ENCODE measurements around the gene DYSF. TPM values are rescaled to one million over a fixed set of nuclear protein-coding genes. Genes with fewer than 3 reads are reported as not detected.

DYSF gene
- polyA plus RNA-seq, 1 experiment: 1.3 TPM

DNA sequence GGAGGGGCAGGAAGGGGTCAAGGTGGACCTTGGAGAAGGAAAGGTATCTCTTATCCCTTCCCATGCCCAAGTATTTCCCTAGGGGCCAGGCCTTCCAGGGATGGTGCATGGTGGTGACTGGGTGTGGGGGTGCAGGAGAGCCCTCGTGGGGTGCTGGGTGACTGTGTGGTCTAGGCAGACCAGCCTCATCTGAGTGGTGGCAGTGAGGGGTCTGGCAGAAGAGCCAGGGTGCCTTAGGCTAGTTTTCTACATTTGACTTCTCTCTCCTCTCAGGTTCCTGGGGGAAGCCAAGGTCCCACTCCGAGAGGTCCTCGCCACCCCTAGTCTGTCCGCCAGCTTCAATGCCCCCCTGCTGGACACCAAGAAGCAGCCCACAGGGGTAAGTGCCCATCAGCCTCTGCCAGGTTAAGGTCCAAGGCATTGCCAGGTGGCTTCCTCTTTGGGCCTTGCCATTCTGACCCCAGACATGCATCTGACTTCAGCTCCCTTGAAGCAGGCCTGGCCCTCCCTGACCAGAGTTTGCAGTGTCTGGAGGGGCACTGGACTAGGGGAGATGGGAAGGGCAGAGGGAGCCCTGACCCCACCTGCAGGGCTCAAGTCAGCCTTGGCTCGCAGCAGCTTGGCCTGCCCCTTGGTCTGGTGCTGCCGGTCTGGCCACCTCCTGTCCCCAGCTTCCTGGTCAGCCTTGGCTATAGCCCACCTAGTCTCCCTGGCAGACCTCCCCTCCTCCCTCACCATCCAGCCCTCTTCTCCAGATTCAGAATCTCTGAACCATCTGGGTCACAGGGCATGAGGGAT is 49.8 kb downstream of the DYSF start:
- POLR2A ChIA-PET: no interaction called here
- CTCF ChIA-PET: interaction anchor here (3.6 kb wide), 1 partner anchor 205 kb away, joined by 23 read pairs; no protein-coding TSS in a partner anchor

GRCh38 chr2:71503837-71504236 is 50.5 kb downstream of the DYSF start:
- no peaks in the 10 kb centered on the region for H3K36me3 ChIP-seq (ENCODE audit: control insufficient read depth, insufficient read depth, low read length)
- DNase-seq (ENCODE audit: low read depth): no peak
- POLR2A ChIA-PET: no interaction called here
- H3K4me3 ChIP-seq (ENCODE audit: low read depth, low read length): no peak overlapping the region
- no peak for TF ChIP-seq CTCF (IDR thresholded peaks at IDR 0.05; ENCODE audit: insufficient read depth, low read depth, low read length)
- CTCF ChIA-PET: interaction anchor here (3.6 to 7.9 kb wide), 2 partner anchors 42 to 205 kb away, joined by 23 to 139 read pairs; no protein-coding TSS in a partner anchor
- H3K27me3 ChIP-seq (ENCODE audit: control insufficient read depth, insufficient read depth, low read length): no peaks in the 10 kb centered on the region; the same call in 1 of the 2 replicates

More for the DNA sequence above, 49.8 kb downstream of the DYSF start:
- Histone ChIP-seq H3K27me3 (ENCODE audit: control insufficient read depth, insufficient read depth, low read length) (no peaks in the 10 kb centered on the region; the same call in 1 of the 2 replicates), H3K4me3 (ENCODE audit: low read depth, low read length) (no peak overlapping the region), H3K36me3 (ENCODE audit: control insufficient read depth, insufficient read depth, low read length) (no peaks in the 10 kb centered on the region)
- no peak for TF ChIP-seq CTCF (IDR thresholded peaks at IDR 0.05; ENCODE audit: insufficient read depth, low read depth, low read length)
- DNase-seq (ENCODE audit: low read depth): no peak

DNA sequence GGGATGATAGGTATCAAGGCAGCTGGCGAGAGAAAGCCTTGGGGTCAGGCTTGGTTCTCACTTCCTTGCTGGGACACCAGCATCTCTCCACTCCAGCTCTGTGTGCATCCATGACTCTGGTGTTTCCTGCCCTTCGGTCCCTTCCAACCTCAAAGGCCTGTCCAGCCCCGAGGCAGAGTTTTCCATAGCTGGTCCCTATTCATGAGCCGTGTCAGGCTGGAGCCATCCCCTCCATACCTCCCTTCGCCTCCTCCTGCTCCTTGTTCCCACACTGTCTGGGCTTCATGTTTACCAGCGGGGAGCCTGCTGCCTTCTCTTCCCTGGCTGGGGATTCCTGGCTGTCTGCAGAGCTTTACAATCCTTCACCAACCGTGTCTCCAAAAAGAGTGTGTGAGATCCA is 51.2 kb downstream of the DYSF start:
- H3K4me3 ChIP-seq (ENCODE audit: low read depth, low read length): no peak overlapping the region
- CTCF ChIA-PET: interaction anchor here (3.6 to 7.9 kb wide), 2 partner anchors 43 to 206 kb away, joined by 23 to 139 read pairs; no protein-coding TSS in a partner anchor
- TF ChIP-seq CTCF (IDR thresholded peaks at IDR 0.05; ENCODE audit: insufficient read depth, low read depth, low read length): no peak
- H3K27me3 ChIP-seq (ENCODE audit: control insufficient read depth, insufficient read depth, low read length): no peaks in the 10 kb centered on the region; the same call in 1 of the 2 replicates
- POLR2A ChIA-PET: no interaction called here
- no peak for DNase-seq (ENCODE audit: low read depth)
- no peaks in the 10 kb centered on the region for H3K36me3 ChIP-seq (ENCODE audit: control insufficient read depth, insufficient read depth, low read length)

- H3K27me3 ChIP-seq (ENCODE audit: control insufficient read depth, insufficient read depth, low read length): no peaks in the 10 kb centered on the region; the same call in 1 of the 2 replicates
- no peaks in the 10 kb centered on the region for H3K36me3 ChIP-seq (ENCODE audit: control insufficient read depth, insufficient read depth, low read length)
- ChIA-PET CTCF (interaction anchor here (3.6 to 7.9 kb wide), 2 partner anchors 43 to 207 kb away, joined by 23 to 139 read pairs; no protein-coding TSS in a partner anchor), POLR2A (no interaction called here)
- H3K4me3 ChIP-seq (ENCODE audit: low read depth, low read length): no peak overlapping the region
- TF ChIP-seq CTCF (IDR thresholded peaks at IDR 0.05; ENCODE audit: insufficient read depth, low read depth, low read length): no peak
- DNase-seq (ENCODE audit: low read depth): no peak
Observed at GRCh38 chr2:71505086-71505769, 51.9 kb downstream of the DYSF start.

- no peak for TF ChIP-seq CTCF (IDR thresholded peaks at IDR 0.05; ENCODE audit: insufficient read depth, low read depth, low read length)
- ChIA-PET CTCF (interaction anchor here (3.6 to 7.9 kb wide), 2 partner anchors 44 to 207 kb away, joined by 23 to 139 read pairs; no protein-coding TSS in a partner anchor), POLR2A (no interaction called here)
- no peak for DNase-seq (ENCODE audit: low read depth)
- no peak overlapping the region for H3K4me3 ChIP-seq (ENCODE audit: low read depth, low read length)
- no peaks in the 10 kb centered on the region; the same call in 1 of the 2 replicates for H3K27me3 ChIP-seq (ENCODE audit: control insufficient read depth, insufficient read depth, low read length)
- H3K36me3 ChIP-seq (ENCODE audit: control insufficient read depth, insufficient read depth, low read length): no peaks in the 10 kb centered on the region
Observed at GRCh38 chr2:71505770-71506140, 52.4 kb downstream of the DYSF start.
